Fibroblast of upper back skin (primary cell): ENCODE measurements around the gene GLIPR1.
"Not testable (repeated sequence)": the region's sequence is repeated elsewhere in the genome, so short reads cannot be mapped to it uniquely, and the experiment has no call there.

Experiments used
- DNase-seq: peaks from one replicate; pipeline ENCODE4 v3.0.0-alpha.2; 2013

The GLIPR1 gene

DNA sequence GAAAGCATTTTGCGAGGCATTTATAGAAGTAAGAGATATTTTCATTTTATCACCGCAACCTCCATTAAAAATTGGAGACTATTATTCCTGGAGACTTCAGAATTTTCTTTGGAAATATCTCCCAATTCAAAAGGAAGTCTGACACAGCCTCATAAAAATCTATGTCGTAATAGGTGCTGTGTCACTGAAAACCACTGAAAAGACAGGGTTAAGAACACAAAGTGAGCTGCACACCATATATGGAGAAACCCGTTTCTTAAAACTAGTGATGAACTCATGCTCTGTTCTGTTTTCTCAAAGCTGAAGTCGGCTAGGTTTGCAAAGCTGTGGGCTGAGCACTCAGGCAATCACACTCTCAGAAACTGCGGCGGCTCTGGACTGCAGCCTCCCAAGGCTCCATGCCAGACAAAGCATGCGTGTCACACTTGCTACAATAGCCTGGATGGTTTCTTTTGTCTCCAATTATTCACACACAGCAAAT is at the start of gene GLIPR1:
Gene GLIPR1, plus strand, starts transcription at position 287 of the 481 bp plus-strand sequence. Its CDS starts 126 bp downstream, at position 413.
- DNase-seq = peak; percentile 99

DNA sequence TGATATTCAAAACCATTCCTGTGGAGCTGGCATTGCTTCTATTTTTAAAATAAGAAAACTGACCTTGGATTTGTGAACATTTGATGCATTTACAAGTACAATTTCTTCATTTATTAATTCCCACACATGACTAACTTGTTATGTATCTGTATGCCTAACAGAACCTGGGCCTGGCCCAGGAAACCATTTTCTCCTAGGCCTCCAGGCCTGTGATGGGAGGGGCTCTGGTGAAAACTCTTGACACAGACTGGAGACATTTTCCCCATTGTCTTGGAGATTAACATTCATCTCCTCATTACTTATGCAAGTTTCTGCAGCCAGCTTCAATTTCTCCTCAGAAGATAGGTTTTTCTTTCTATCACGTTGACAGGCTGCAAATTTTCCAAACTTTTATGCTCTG is 47.6 kb upstream of the GLIPR1 start:
- no peak for DNase-seq

DNA sequence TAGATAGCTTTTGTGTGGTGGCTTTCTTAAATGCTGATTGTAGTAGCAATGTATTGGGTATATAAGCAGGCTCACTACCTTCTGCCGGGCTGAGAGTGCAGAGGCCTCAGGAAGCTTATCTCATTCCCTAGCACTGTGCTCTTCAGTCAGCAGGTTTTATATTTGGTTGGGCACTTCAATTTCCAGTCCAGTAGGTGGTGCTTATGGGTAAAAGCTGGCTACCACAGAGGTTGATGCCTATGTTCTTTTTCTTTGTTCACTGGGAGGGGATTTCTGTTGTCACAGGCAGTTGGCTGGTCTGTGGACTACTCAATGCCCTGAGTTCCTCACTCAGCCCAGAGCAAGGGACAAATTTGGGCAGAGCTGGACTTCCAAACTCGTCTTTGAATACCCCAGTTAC is 43.0 kb upstream of the GLIPR1 start:
- peak; percentile 26 for DNase-seq

DNA sequence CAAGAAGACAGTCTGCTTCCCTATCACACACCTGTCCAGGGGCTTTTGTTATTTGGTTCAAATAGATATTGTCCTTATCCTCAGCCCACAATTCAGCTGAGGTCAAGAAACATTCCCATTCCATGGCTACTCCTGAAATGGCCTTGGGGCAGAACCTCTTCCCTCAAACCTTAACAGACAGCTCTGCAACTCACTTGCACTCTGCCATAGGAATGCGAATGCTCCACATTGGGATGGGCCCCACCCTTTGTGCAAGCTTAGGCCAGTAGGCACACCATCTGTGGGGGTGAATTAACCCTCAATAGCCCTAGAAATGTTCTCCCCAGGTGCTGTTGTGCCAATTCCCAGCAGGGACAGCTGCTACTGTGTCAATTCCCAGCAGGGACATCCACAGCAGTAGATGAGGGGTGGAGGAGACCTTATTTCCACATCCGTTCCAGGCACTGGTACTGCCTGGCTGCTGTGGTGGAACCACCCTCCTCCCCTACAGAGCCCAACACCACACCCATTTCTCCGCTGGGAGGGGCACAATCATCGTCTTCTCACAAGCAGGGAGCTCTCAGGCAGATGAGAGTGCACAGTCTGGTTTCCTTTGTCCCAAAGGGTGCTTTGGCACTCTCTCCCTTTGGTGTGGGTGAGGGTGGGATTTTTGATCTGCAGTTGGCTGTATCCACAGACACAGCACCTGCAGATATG is 42.3 kb upstream of the GLIPR1 start:
- DNase-seq = no peak

DNA sequence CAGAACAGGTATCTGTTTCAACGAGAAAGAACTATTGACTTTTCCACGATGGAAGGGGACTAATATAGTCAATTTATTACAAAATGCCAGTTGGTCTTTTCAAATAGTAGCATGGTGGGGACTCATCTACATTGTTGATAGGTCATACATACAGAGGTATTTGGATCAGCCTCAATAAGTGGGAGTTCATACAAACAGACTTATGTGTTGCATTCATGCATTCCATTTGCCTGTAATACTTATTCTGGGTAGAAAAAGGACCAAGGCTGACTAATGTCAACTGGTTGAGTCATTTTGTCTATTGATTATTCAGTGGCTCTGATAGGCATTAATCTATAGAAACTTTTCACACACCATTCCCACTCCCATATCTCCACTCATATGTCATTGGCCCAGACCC is 41.5 kb upstream of the GLIPR1 start:
- DNase-seq = peak; percentile 27

DNA sequence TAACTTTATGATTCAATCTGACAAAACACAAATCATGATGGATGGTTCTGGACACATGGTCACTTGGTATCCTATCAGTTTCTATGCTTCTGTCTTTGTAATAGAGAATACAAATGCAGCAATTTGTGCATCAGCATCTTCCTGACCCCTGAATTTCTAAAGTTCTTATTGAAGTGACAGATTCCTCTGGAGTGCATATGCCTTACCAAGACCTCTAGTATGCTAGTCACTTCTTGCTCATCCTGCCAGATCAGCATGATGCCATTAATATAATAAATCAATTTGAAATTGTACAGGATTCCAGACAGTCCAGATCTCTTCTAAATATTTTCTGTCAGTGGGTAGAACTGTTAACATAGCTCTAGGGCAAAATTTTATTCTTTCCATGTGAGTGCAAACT is 40.6 kb upstream of the GLIPR1 start:
- peak; percentile 34 for DNase-seq

DNA sequence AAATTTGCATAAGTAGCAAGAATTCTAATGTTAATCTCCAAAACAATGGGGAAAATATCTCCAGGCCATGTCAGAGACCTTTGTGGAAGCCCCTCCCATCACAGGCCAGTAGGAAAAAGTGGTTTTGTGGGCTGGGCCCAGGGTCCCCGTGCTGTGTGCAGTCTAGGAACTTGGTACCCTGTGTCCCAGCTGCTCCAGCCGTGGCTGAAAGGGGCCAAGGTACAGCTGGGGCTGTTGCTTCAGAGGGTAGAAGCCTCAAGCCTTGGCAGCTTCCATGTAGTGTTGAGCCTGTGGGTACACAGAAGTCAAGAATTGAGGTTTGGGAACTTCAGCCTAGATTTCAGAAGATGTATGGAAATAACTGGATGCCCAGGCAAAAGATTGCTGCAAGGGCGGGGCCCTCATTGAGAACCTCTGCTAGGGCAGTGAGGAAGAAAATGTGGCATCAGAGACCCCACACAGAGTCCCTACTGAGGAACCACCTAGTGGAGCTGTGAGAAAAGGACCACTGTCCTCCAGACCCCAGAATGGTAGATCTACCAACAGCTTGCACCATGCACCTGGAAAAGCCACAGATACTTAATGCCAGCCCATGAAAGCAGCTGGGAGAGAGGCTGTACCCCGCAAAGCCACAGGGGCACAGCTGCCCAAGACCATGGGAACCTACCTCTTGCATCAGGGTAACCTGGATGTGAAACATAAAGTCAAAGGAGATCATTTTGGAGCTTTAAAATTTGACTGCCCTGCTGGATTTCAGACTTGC is 38.7 kb upstream of the GLIPR1 start:
- DNase-seq = not testable (repeated sequence)

DNA sequence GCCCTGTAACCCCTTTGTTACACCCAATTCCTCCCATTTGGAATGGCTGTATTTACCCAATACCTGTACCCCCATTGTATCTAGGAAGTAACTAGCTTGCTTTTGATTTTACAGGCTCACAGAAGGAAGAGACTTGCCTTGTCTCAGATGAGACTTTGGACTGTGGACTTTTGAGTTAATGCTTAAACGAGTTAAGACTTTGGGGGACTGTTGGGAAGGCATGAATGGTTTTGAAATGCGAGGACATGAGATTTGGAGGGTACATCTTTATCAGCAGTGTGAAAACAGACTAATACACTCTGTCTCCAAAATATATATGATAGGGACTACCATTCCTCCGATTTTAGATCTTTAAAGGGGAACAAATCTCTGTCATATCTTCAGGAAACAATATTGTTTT is 38.1 kb upstream of the GLIPR1 start:
- not testable (repeated sequence) for DNase-seq

DNA sequence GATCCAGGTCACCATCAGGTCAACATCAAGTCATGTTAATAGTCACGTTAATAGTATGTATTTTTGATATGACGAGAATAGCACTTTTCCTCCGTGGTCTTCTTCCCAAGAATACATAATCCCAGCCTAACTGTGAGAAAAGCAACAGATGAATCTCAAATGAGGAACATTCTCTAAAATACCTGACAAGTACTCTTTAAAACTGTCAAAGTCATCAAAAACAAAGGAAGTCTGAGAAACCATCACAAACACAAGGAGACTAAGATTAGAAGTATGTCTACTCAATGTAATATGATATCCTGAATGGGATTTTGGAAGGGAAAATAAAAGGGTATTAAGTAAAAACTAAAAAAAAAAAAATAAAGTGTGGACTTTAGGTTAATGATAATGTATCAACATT is 36.8 kb upstream of the GLIPR1 start:
- DNase-seq = no peak

DNA sequence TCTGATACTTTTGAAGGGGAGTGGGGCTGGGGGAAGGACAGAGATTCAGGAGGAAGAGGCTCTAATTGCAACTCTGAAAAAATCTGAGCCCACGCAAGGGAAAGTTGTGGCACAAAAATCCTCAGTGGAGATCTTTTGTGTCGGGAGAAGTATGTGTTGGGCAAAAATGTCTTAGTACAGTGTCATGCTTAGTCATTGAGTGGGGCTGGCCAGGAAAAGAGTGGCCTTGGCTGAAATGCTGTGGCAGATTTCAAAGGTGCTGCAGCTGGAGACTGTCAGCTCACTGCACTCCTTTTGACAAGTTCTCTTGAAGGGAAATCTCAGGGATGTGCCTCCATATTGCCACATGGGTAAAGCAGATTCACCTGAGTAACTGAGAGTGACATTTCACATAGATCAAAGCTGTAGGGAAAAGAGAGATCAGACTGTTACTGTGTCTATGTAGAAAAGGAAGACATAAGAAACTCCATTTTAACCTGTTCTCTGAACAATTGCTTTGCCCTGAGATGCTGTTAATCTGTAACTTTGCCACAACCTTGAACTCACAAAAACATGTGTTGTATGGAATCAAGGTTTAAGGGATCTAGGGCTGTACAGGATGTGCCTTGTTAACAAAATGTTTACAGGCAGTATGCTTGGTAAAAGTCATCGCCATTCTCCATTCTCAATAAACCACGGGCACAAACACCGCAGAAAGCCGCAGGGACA is 36.0 kb upstream of the GLIPR1 start:
- peak; percentile 62 for DNase-seq

DNA sequence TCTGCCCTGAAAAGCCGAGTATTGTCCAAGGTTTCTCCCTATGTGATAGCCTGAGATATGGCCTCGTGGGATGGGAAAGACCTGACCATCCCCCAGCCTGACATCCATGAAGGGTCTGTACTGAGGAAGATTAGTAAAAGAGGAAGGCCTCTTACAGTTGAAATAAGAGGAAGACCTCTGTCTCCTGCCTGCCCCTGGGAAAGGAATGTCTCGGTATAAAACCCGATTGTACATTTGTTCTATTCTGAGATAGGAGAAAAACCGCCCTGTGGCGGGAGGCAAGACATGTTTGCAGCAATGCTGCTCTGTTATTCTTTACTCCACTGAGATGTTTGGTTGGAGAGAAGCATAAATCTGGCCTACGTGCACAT is 35.4 kb upstream of the GLIPR1 start:
- not testable (repeated sequence) for DNase-seq

DNA sequence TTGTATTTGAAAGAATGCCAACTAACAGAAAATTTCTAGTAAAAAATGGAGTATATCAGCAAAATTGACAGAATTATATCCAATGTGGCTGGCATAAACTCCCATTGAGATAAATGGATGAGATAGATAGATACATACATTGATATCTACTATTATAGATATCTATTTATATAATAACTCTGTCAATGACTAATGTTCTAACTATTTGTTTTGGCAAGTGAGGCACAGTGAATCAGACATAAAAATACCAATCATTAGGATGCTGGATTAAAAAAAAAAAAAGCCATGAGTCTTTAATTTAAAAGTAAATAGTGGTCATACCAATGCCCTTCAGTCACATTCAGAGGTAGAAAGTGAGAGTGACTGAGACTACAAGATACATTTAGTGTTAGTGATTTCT is 33.7 kb upstream of the GLIPR1 start:
- peak; percentile 91 for DNase-seq

DNA sequence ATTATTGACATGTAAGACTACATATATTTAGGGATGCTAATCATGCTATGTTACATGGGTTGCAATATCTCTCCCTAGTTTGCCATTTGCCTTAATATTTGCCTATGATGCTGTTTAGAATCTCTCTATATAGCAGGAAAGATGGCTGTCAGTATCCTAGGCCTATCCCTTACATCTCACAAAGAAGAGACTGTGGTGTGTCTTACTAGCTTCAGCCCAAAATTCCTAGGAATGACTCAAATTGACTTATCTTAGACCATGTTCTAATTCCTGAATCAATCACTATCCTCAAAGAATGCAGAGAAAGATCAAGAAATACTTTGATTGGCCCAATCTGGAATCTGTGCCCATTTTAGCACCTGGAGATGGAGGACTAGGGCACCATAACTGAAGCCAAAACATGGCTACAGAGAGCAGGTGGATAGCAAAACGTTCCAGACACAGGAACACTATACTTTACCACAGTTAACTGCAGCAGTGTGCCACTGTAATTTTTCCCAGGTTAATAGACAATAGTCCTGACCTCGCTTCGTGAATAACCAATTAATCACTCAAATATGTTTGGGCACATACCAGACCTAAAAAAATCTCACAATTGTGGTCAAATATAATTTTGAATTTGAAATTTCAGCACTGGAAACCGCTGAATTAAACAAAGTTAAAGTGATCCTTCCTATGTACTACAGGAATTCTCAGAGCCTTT is 32.7 kb upstream of the GLIPR1 start:
- DNase-seq = peak; percentile 43

DNA sequence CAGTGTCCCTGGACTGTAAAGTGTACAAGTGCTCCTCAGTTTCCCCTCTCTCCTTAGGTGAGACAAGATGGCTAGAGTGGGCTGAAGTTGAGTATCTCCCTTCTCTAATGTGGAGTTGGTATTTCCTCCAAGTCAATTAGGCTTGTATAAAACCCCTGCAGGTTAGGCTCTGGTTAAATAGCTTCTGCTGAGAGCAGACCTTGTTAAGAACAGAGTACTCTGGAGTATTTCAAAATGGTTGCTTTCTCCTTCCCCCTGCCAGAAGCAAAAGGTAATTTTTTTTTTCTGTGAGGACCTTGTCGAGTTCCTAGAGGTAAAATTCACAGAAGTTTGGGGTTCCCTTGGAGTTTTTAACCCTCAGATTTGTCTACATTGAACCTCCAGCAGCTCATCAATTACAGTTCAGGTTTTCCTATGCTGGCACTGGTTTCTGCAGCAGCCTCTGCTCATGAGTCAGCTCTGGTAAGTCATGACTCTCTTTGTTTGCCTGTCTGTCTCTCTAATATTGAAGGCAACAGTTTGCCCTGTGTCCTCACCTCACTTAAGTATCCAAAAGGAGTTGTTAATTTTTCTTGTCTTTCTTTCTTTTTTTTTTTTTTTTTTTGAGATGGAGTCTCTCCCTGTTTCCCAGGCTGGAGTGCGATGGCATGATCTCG is 27.8 kb upstream of the GLIPR1 start:
- DNase-seq = peak; percentile 60

DNA sequence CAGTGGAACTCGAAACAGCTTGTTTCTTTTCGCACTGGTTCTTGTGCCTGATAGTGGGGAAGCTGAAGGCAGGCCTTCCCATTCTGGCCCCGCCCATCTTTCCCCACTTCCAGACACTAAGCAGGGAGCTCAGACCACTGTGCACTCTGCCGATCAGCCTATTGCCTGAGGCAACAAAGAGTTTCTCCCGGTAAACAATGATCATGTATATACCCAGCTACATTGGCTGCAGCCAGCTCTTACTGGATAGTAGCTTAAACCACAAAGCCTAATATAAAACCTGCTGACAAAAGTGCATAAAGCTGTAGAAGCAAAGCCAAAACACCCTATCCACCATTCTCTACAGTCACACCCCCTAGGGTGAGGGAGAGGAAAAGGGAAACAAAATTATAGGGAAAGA is 24.7 kb upstream of the GLIPR1 start:
- no peak for DNase-seq

DNA sequence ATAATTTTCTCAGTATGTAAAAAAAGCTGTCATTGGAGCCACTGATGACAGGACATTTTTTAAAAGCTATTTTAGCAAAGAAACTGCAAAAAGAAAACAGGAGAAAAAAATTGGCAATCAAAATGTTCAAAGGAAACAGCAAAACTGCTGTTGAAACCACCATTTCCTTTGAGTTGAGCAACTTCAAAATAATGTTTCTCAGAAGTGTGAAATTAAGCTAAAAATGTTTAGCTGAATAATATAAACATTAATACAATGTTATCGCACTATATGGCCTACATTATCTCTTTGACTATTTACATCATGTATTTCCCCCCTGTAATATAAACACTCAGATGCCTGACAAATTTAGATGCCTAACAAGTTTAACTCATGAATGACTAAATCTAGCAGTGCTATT is 23.4 kb upstream of the GLIPR1 start:
- DNase-seq = no peak

DNA sequence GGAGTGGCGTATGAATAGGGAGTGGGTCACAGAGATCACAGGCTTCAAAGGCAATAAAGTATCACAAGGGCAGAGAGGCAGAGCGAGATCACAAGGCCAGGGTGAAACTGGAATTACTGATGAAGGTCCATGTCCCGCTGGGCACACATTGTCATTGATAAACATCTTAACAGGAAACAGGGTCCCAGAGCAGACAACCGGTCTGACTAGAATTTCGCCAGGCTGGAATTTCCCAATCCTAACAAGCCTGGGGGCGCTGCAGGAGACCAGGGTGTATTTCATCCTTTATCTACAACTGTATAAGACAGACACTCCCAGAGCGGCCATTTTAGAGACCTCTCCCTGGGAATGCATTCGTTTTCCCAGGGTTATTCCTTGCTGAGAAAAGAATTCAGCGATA is 22.7 kb upstream of the GLIPR1 start:
- not testable (repeated sequence) for DNase-seq

DNA sequence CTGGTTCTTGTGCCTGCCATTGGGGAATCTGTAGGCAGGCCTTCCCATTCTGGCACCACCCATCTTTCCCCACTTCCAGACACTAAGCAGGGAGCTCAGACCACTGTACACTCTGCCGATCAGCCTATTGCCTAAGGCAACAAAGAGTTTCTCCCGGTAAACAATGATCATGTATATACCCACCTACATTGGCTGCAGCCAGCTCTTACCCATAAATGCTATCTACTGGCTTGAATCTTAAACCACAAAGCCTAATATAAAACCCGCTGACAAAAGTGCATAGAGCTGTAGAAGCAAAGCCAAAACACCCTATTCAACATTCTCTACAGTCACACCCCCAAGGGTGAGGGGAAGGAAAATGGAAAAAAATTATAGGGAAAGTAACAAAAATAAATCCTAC is 20.8 kb upstream of the GLIPR1 start:
- no peak for DNase-seq

DNA sequence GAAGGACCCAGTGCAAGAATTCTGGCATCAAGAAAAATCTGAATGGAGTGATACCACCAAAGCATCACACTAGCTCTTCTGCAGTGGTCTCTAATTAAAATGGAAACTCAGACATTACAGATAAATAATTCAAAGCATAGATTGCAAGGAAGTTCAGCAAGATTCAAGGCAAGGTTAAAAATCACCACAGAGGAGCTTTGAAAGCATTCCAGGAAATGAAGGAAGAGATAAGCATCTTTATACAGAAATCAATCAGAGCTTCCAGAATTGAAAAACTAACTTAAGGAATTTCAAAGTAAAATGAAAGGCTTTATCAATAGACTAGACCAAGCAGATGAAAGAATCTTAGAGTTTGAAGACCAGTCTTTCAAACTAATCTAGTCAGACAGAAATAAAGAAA is 20.4 kb upstream of the GLIPR1 start:
- DNase-seq = no peak

DNA sequence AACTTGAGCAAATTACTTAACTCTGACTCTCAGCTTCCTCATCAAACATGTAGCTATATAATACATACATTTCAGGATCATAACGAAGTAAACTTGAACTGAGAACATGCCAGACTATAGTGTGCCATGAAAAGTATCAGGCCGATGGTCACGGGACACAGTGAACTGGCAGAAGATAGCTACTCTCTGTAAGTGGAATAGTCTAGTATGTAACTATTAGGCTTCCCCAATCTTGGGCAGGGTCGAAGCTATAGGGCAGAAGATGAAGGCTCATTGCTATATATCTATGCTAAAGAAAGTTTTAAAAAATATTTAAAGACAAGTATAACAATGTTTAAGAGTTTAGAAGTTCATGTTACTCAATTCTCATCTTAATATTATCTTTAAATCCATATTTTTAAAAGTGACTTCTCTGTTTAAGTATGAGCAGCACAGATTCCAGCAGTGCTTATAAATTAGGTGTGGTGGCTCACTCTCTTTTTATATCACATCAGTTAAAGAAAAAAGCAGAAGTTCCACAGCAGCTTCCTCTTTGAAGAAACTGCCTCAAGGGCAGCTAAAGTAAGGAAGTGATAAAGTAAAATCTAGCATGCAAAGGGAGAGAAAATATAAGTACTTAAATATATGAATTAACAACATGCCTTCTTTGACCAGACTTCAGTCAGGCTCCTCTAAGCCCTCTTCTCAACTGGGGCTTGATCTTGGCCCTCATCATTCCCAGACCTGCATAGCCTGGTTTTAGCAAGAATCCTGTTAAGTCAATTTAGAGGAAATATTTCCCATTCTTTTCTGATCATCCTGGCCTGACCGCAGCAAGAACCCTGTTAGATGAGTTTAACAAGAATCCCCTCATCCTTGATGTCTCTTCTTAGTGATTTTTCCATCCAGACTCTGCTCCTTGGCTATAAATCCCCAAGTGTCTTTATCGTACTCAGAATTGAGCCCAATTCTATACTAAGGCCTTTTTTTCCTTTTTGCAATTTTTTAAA is 8.4 kb upstream of the GLIPR1 start:
- DNase-seq = no peak

DNA sequence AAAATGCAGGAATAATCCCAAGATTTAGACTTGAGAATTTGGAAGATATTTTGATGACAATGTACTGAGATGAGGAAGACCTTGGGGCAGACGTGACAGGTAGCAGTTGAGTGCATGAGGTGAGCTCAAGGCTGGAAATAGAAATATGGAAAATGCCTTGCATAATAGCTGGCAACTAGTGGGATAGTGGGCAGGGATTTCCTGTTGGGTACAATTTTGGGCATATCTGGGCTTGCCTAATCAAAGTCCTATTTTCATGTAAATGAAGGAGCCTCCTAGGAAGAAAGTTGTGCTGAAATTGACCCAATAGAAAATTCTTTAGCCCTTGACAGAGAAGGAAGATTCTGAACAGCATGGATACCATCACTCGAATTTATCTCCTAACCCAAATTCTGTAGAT is 6.4 kb upstream of the GLIPR1 start:
- DNase-seq = no peak
